WTC11 (cell line): ENCODE measurements around the gene NDST3. TPM values are rescaled to one million over a fixed set of nuclear protein-coding genes. Genes with fewer than 3 reads are reported as not detected.

Source experiments
- ATAC-seq: fragments of 200-7000 bp; cut with Tn5 transposase; 2 replicates; pipeline ENCODE4 v1.10.0; 2021; ENCODE audit warnings: mild to moderate bottlenecking, moderate library complexity
- CTCF ChIA-PET: fragments of 300-600 bp; sonication (Branson Sonifier 250); formaldehyde crosslinking; loops from one replicate; lab custom pipeline; 2021; ENCODE audit warnings: antibody characterized with exemption; lab: Charles Lee
- POLR2A ChIA-PET: fragments of 350-600 bp; sonication (Branson Sonifier 250); formaldehyde crosslinking; loops from one replicate; lab custom pipeline; 2021; ENCODE audit warnings: antibody characterized with exemption; lab: Charles Lee
- DNase-seq: peaks from one replicate; pipeline ENCODE4 v3.0.0; 2021; ENCODE audit warnings: low spot score
- H3K27ac Mint-ChIP-seq: 2 replicates; pipeline ENCODE4 v1.8.0; 2021; ENCODE audit warnings: mixed read lengths
- H3K27me3 Mint-ChIP-seq: 2 replicates; pipeline ENCODE4 v1.8.0; 2021; ENCODE audit warnings: low read depth, mild to moderate bottlenecking, moderate library complexity, mixed read lengths
- H3K36me3 Mint-ChIP-seq: 2 replicates; pipeline ENCODE4 v1.8.0; 2021; ENCODE audit warnings: mixed read lengths
- H3K4me1 Mint-ChIP-seq: 2 replicates; pipeline ENCODE4 v1.8.0; 2022; ENCODE audit warnings: mixed read lengths
- H3K4me3 Mint-ChIP-seq: 2 replicates; pipeline ENCODE4 v1.8.0; 2021; ENCODE audit warnings: mild to moderate bottlenecking, moderate library complexity, mixed read lengths
- H3K9me3 Mint-ChIP-seq: 2 replicates; pipeline ENCODE4 v1.8.0; 2021; ENCODE audit warnings: mixed read lengths
- CREB1 ChIP-seq: sonication (generic); formaldehyde crosslinking; IDR thresholded peaks from 2 replicates; pipeline ENCODE4 v1.8.0; 2023; ENCODE audit warnings: mild to moderate bottlenecking, missing genetic modification reagents
- E2F1 ChIP-seq: sonication (generic); formaldehyde crosslinking; IDR thresholded peaks from 2 replicates; pipeline ENCODE4 v1.8.0; 2022; ENCODE audit warnings: mild to moderate bottlenecking, missing genetic modification reagents
- ELF4 ChIP-seq: sonication (generic); formaldehyde crosslinking; IDR thresholded peaks from 2 replicates; pipeline ENCODE4 v1.8.1; 2022; ENCODE audit warnings: low read depth, mild to moderate bottlenecking, moderate library complexity, missing genetic modification reagents
- EMX1 ChIP-seq: fragments of 250-450 bp; sonication (Bioruptor Pico); IDR thresholded peaks from 2 replicates; pipeline ENCODE4 v1.8.0; 2021; ENCODE audit warnings: mild to moderate bottlenecking
- ETV6 ChIP-seq: sonication (generic); formaldehyde crosslinking; IDR thresholded peaks from 2 replicates; pipeline ENCODE4 v1.8.1; 2022; ENCODE audit warnings: mild to moderate bottlenecking, missing genetic modification reagents
- GRHL2 ChIP-seq: fragments of 250-450 bp; sonication (Bioruptor Pico); IDR thresholded peaks from 2 replicates; pipeline ENCODE4 v1.8.0; 2022; ENCODE audit warnings: mild to moderate bottlenecking, moderate library complexity; ENCODE audit not compliant: insufficient replicate concordance, severe bottlenecking
- GTF2I ChIP-seq: fragments of 250-450 bp; sonication (Bioruptor Pico); conservative IDR thresholded peaks from 2 replicates; pipeline ENCODE4 v1.4.0; 2021; ENCODE audit warnings: mild to moderate bottlenecking
- HMGXB4 ChIP-seq: sonication (generic); formaldehyde crosslinking; IDR thresholded peaks from 2 replicates; pipeline ENCODE4 v1.8.1; 2023; ENCODE audit warnings: mild to moderate bottlenecking, moderate library complexity, missing genetic modification reagents
- JUN ChIP-seq: sonication (generic); formaldehyde crosslinking; IDR thresholded peaks from 2 replicates; pipeline ENCODE4 v1.8.0; 2023; ENCODE audit warnings: mild to moderate bottlenecking, missing genetic modification reagents
- KAT7 ChIP-seq: sonication (generic); formaldehyde crosslinking; IDR thresholded peaks from 2 replicates; pipeline ENCODE4 v1.8.1; 2023; ENCODE audit warnings: missing genetic modification reagents, mild to moderate bottlenecking, borderline replicate concordance
- NFATC4 ChIP-seq: fragments of 250-450 bp; sonication (Bioruptor Pico); IDR thresholded peaks from 2 replicates; pipeline ENCODE4 v1.9.0; 2021; ENCODE audit warnings: mild to moderate bottlenecking
- NR2C2 ChIP-seq: sonication (generic); formaldehyde crosslinking; IDR thresholded peaks from 2 replicates; pipeline ENCODE4 v1.8.0; 2022; ENCODE audit warnings: mild to moderate bottlenecking, missing genetic modification reagents
- OVOL2 ChIP-seq: fragments of 250-450 bp; sonication (Bioruptor Pico); IDR thresholded peaks from 2 replicates; pipeline ENCODE4 v1.9.0; 2021; ENCODE audit warnings: mild to moderate bottlenecking, borderline replicate concordance
- RORB ChIP-seq: fragments of 250-450 bp; sonication (Bioruptor Pico); IDR thresholded peaks from 2 replicates; pipeline ENCODE4 v1.9.0; 2021; ENCODE audit warnings: mild to moderate bottlenecking
- SMAD4 ChIP-seq: sonication (generic); formaldehyde crosslinking; IDR thresholded peaks from 2 replicates; pipeline ENCODE4 v1.8.0; 2022; ENCODE audit warnings: mild to moderate bottlenecking, missing genetic modification reagents
- USF2 ChIP-seq: sonication (generic); formaldehyde crosslinking; IDR thresholded peaks from 2 replicates; pipeline ENCODE4 v1.8.1; 2023; ENCODE audit warnings: mild to moderate bottlenecking, missing genetic modification reagents, moderate library complexity
- ZNF232 ChIP-seq: sonication (generic); formaldehyde crosslinking; IDR thresholded peaks from 2 replicates; pipeline ENCODE4 v1.8.0; 2022; ENCODE audit warnings: mild to moderate bottlenecking, missing genetic modification reagents
- ZNF396 ChIP-seq: fragments of 250-450 bp; sonication (Bioruptor Pico); IDR thresholded peaks from 2 replicates; pipeline ENCODE4 v1.8.0; 2021; ENCODE audit warnings: mild to moderate bottlenecking, moderate library complexity, borderline replicate concordance
- ZNF416 ChIP-seq: fragments of 250-450 bp; sonication (Bioruptor Pico); IDR thresholded peaks from 2 replicates; pipeline ENCODE4 v1.9.0; 2021; ENCODE audit warnings: mild to moderate bottlenecking, inconsistent platforms
- ZNF512 ChIP-seq: sonication (generic); formaldehyde crosslinking; IDR thresholded peaks from 2 replicates; pipeline ENCODE4 v1.8.1; 2022; ENCODE audit warnings: missing genetic modification reagents, borderline replicate concordance
- ZNF532 ChIP-seq: fragments of 250-450 bp; sonication (Bioruptor Pico); IDR thresholded peaks from 2 replicates; pipeline ENCODE4 v1.9.0; 2021; ENCODE audit warnings: mild to moderate bottlenecking, borderline replicate concordance
- ZSCAN18 ChIP-seq: fragments of 250-450 bp; sonication (Bioruptor Pico); IDR thresholded peaks from 2 replicates; pipeline ENCODE4 v2.1.2; 2022; ENCODE audit warnings: mild to moderate bottlenecking, moderate library complexity
- total RNA-seq: library from RNA; stranded (reverse); gene quantifications from 3 replicates; pipeline ENCODE4 v1.2.3, GENCODE V29; 2021

Gene NDST3
- total RNA-seq, 1 experiment from 2014 or later: 0.37 TPM

GRCh38 chr4:118046323-118046722, 12.0 kb downstream of the NDST3 start:
- H3K36me3 Mint-ChIP-seq: peaks cover 9% of the 10 kb centered on the region; the same call in 1 of the 2 replicates
- ATAC-seq: no peak
- DNase-seq: no peak
- no peaks in the 10 kb centered on the region for H3K4me1 Mint-ChIP-seq
- POLR2A ChIA-PET: no interaction called here
- no peak overlapping the region for H3K27ac Mint-ChIP-seq
- CTCF ChIA-PET: no interaction called here
- no peaks in the 10 kb centered on the region; the same call in 1 of the 2 replicates for H3K27me3 Mint-ChIP-seq
- H3K9me3 Mint-ChIP-seq: peaks cover 41% of the 10 kb centered on the region
- TF ChIP-seq GRHL2 (CRISPR knock-in tag) (no peak), JUN (CRISPR knock-in tag) (no peak), GTF2I (no peak), ETV6 (no peak), ZSCAN18 (CRISPR knock-in tag) (no peak), RORB (no peak), ZNF532 (CRISPR knock-in tag) (no peak), CREB1 (no peak), ELF4 (CRISPR knock-in tag) (no peak), ZNF416 (CRISPR knock-in tag) (no peak)
- H3K4me3 Mint-ChIP-seq: no peak overlapping the region

- POLR2A ChIA-PET: no interaction called here
These were observed 12.8 kb downstream of the NDST3 start for GRCh38 chr4:118047043-118047442.

More at GRCh38 chr4:118047043-118047442, 12.8 kb downstream of the NDST3 start:
- Mint-ChIP-seq H3K4me3 (no peak overlapping the region), H3K27me3 (no peaks in the 10 kb centered on the region; the same call in 1 of the 2 replicates), H3K36me3 (peaks cover 9% of the 10 kb centered on the region; the same call in 1 of the 2 replicates), H3K4me1 (no peaks in the 10 kb centered on the region), H3K27ac (no peak overlapping the region), H3K9me3 (peaks cover 47% of the 10 kb centered on the region)
- no peak for TF ChIP-seq OVOL2 (CRISPR knock-in tag)
- no peak for TF ChIP-seq KAT7 (CRISPR knock-in tag)
- no peak for TF ChIP-seq E2F1 (CRISPR knock-in tag)
- no peak for TF ChIP-seq ZSCAN18 (CRISPR knock-in tag)
- TF ChIP-seq NR2C2 (CRISPR knock-in tag): no peak
- TF ChIP-seq HMGXB4 (CRISPR knock-in tag): no peak
- no peak for TF ChIP-seq ZNF512 (CRISPR knock-in tag)
- no peak for TF ChIP-seq SMAD4
- no peak for TF ChIP-seq NFATC4 (CRISPR knock-in tag)
- no peak for TF ChIP-seq ZNF396
- TF ChIP-seq USF2: no peak
- TF ChIP-seq ZNF232: no peak
- TF ChIP-seq EMX1: no peak
- ATAC-seq (no peak), DNase-seq (no peak)
- CTCF ChIA-PET: interaction anchor here (1.4 kb wide), 1 partner anchor 13 kb away, joined by 4 read pairs; no protein-coding TSS in a partner anchor
